ENCODE data around the gene SYPL1. TPM values are rescaled to one million over a fixed set of nuclear protein-coding genes. Genes with fewer than 3 reads are reported as not detected.

Gene SYPL1
- total and polyA plus RNA-seq, 9 of the 15 experiments (the other 6 are each of a cell fraction or from before 2014, with no cell fraction given), result 23.8 to 214 (median 70.2) TPM

GRCh38 chr7:106052681-106053080, 59.4 kb downstream of the SYPL1 start:
- no peaks in the 10 kb centered on the region for H3K36me3 ChIP-seq (ENCODE audit: control insufficient read depth, insufficient read depth, low read length)
- H3K9me1 ChIP-seq (ENCODE audit: control insufficient read depth, insufficient read depth, low read length), result no peaks in the 10 kb centered on the region
- H3K9ac ChIP-seq (ENCODE audit: insufficient read depth in 1 of 2, low read depth in 2 of 2, low read length in 2 of 2), result no peak overlapping the region
- DNase-seq (ENCODE audit: extremely low read depth in 1 of 4, low spot score in 3 of 4) (no peak), ATAC-seq (no peak), FAIRE-seq (no peak)
- H3K4me1 ChIP-seq (replicated peaks in 1 of 2; ENCODE audit: control insufficient read depth in 2 of 2, insufficient read depth in 2 of 2, low read length in 2 of 2), result no peaks in the 10 kb centered on the region
- BruUV-seq (replicated peaks), result no TSS peak
- H2AFZ ChIP-seq (ENCODE audit: low read depth, low read length), result no peak overlapping the region
- no peak overlapping the region for H3K4me3 ChIP-seq
- in situ Hi-C loops (cut with MboI) (no loop called here), intact Hi-C loops (cut with micrococcal nuclease) (no loop called here)
- no peak overlapping the region for H3K4me2 ChIP-seq (ENCODE audit: insufficient read depth, low read length)
- POLR2A ChIA-PET, result no interaction called here
- no peak for TF ChIP-seq SMAD1 (IDR thresholded peaks at IDR 0.05; ENCODE audit: low read depth, low read length, partially characterized antibody)
- no peak for TF ChIP-seq NFE2 (IDR thresholded peaks at IDR 0.05; ENCODE audit: low read depth)
- TF ChIP-seq POU5F1 (IDR thresholded peaks at IDR 0.05; ENCODE audit: borderline replicate concordance, low read depth, low read length, partially characterized antibody), result no peak
- TF ChIP-seq MITF (IDR thresholded peaks at IDR 0.05), result no peak
- no peak for TF ChIP-seq MYBL2 (IDR thresholded peaks at IDR 0.05; ENCODE audit: low read depth)
- TF ChIP-seq MYBL2 (CRISPR knock-in tag; IDR thresholded peaks at IDR 0.05; ENCODE audit: borderline replicate concordance), result no peak
- no peak for TF ChIP-seq NR3C1 (CRISPR knock-in tag; IDR thresholded peaks at IDR 0.05)
- TF ChIP-seq ZNF584 (CRISPR knock-in tag; IDR thresholded peaks at IDR 0.05; ENCODE audit: low read depth), result no peak
- no peak for TF ChIP-seq ZBTB7A (IDR thresholded peaks at IDR 0.05; ENCODE audit: borderline replicate concordance, control insufficient read depth, low read depth, low read length)
- CTCF ChIA-PET (ENCODE audit: low intra/inter-chr PET ratio), result interaction anchor here (0.6 kb wide), 1 partner anchor 176 kb away, joined by 4 read pairs; the partner anchor contains the start of gene ATXN7L1
- no peaks in the 10 kb centered on the region for H3K79me2 ChIP-seq (ENCODE audit: control insufficient read depth, insufficient read depth, low read length)
- peaks cover 63 to 79% of the 10 kb centered on the region in 2 experiments for H3K27me3 ChIP-seq (ENCODE audit: control insufficient read depth in 2 of 2, insufficient read depth in 2 of 2, low read length in 2 of 2)
- H3K27ac ChIP-seq (ENCODE audit: extremely low read depth, low read depth, low read length), result no peak overlapping the region
- WGBS (ENCODE audit: insufficient coverage, low coverage, missing lambda C conversion rate), result 0% methylated on average over 2 of the region's 2 CpGs
- peaks cover 7% of the 10 kb centered on the region; the same call in 1 of the 2 replicates for H4K20me1 ChIP-seq (replicated peaks; ENCODE audit: control insufficient read depth, insufficient read depth, low read length)
- H3K9me3 ChIP-seq (replicated peaks; ENCODE audit: control insufficient read depth, insufficient read depth, low read depth, low read length), result 0 out of 2 replicates have a peak, but pooled peaks cover 2% of the 10 kb centered on the region

Measured in K562 (cell line).